MM.1S (cell line): ENCODE results near the gene LRRC49.

Experiments used
- DNase-seq: peaks from one replicate; pipeline ENCODE4 v3.0.0-alpha.2; 2015
- H2AFZ ChIP-seq: fragments of 300-600 bp; sonication (generic); 2 replicates; pipeline ENCODE4 v1.6.0; 2016; ENCODE audit warnings: antibody characterized with exemption, low read length
- H3F3A ChIP-seq: fragments of 300-600 bp; sonication (generic); 2 replicates; pipeline ENCODE4 v1.6.1; 2016; ENCODE audit warnings: mild to moderate bottlenecking, antibody characterized with exemption, low read length, moderate library complexity, mixed read lengths; ENCODE audit not compliant: insufficient read depth
- H3K27ac ChIP-seq: fragments of 300-600 bp; sonication (generic); 2 replicates; pipeline ENCODE4 v1.5.1; 2016; ENCODE audit warnings: mild to moderate bottlenecking, low read length
- H3K27me3 ChIP-seq: fragments of 300-600 bp; sonication (generic); replicated peaks from 2 replicates; pipeline ENCODE4 v1.6.0; 2016; ENCODE audit warnings: low read length; ENCODE audit not compliant: insufficient read depth
- H3K36me3 ChIP-seq: fragments of 300-600 bp; sonication (generic); replicated peaks from 2 replicates; pipeline ENCODE4 v1.6.1; 2016; ENCODE audit warnings: mild to moderate bottlenecking, low read length, mixed read lengths; ENCODE audit not compliant: insufficient read depth
- H3K4me1 ChIP-seq: fragments of 300-600 bp; sonication (generic); 2 replicates; pipeline ENCODE4 v1.6.1; 2016; ENCODE audit warnings: low read length, mixed read lengths
- H3K4me2 ChIP-seq: fragments of 300-600 bp; sonication (generic); 2 replicates; pipeline ENCODE4 v1.6.0; 2016; ENCODE audit warnings: low read depth, low read length
- H3K4me3 ChIP-seq: fragments of 300-600 bp; sonication (generic); 2 replicates; pipeline ENCODE4 v1.5.1; 2016; ENCODE audit warnings: low read length, mixed read lengths
- H3K79me2 ChIP-seq: fragments of 300-600 bp; sonication (generic); 2 replicates; pipeline ENCODE4 v1.6.1; 2016; ENCODE audit warnings: mixed run types, low read length, mixed read lengths
- H3K9ac ChIP-seq: fragments of 300-600 bp; sonication (generic); 2 replicates; pipeline ENCODE4 v1.6.1; 2016; ENCODE audit warnings: low read length, mixed read lengths
- H3K9me2 ChIP-seq: fragments of 300-600 bp; sonication (generic); replicated peaks from 2 replicates; pipeline ENCODE4 v1.6.1; 2016; ENCODE audit warnings: mild to moderate bottlenecking, low read length, mixed read lengths; ENCODE audit not compliant: insufficient read depth
- H3K9me3 ChIP-seq: fragments of 300-600 bp; sonication (generic); replicated peaks from 2 replicates; pipeline ENCODE4 v1.6.1; 2016; ENCODE audit warnings: mild to moderate bottlenecking, low read length, mixed read lengths; ENCODE audit not compliant: insufficient read depth
- H4K20me1 ChIP-seq: fragments of 300-600 bp; sonication (generic); 2 replicates; pipeline ENCODE4 v1.6.1; 2016; ENCODE audit warnings: mild to moderate bottlenecking, low read length, moderate library complexity, mixed read lengths; ENCODE audit not compliant: insufficient read depth
- CTCF ChIP-seq: fragments of 300-600 bp; sonication (generic); IDR thresholded peaks from 2 replicates; pipeline ENCODE4 v1.5.1; 2016; ENCODE audit warnings: antibody characterized with exemption, low read length, mixed read lengths
- EZH2 ChIP-seq: fragments of 300-600 bp; sonication (generic); optimal IDR thresholded peaks from 2 replicates; pipeline ENCODE3; 2017; ENCODE audit warnings: low read depth, mild to moderate bottlenecking, antibody characterized with exemption, low read length, mixed read lengths
- EZH2phosphoT487 ChIP-seq: fragments of 300-600 bp; sonication (generic); IDR thresholded peaks from 2 replicates; pipeline ENCODE4 v1.6.1; 2018; ENCODE audit warnings: antibody characterized with exemption, low read length

Gene LRRC49

GRCh38 chr15:71094137-71094536 lies 201.5 kb downstream of the LRRC49 start:
- Histone ChIP-seq H3K9me2 (no peaks in the 10 kb centered on the region), H3K27ac (no peak overlapping the region), H3K36me3 (no peaks in the 10 kb centered on the region), H3K27me3 (no peaks in the 10 kb centered on the region), H3K9ac (no peak overlapping the region), H3K4me3 (no peak overlapping the region), H3K9me3 (no peaks in the 10 kb centered on the region), H2AFZ (no peak overlapping the region), H3K79me2 (no peaks in the 10 kb centered on the region), H3K4me1 (no peaks in the 10 kb centered on the region), H4K20me1 (no peaks in the 10 kb centered on the region), H3K4me2 (no peak overlapping the region), H3F3A (no peaks in the 10 kb centered on the region)
- DNase-seq = no peak
- TF ChIP-seq CTCF = no peak
- TF ChIP-seq EZH2phosphoT487 = no peak
- TF ChIP-seq EZH2 = no peak

- Histone ChIP-seq H2AFZ (no peak overlapping the region), H3K27me3 (no peaks in the 10 kb centered on the region), H3K9ac (no peak overlapping the region), H3K4me1 (no peaks in the 10 kb centered on the region), H3K79me2 (no peaks in the 10 kb centered on the region), H3K4me2 (no peak overlapping the region), H4K20me1 (no peaks in the 10 kb centered on the region), H3F3A (no peaks in the 10 kb centered on the region), H3K4me3 (no peak overlapping the region), H3K9me2 (no peaks in the 10 kb centered on the region), H3K9me3 (no peaks in the 10 kb centered on the region), H3K36me3 (no peaks in the 10 kb centered on the region), H3K27ac (no peak overlapping the region)
- TF ChIP-seq EZH2phosphoT487 (no peak), EZH2 (no peak), CTCF (no peak)
- DNase-seq = no peak
These were observed 204.1 kb downstream of the LRRC49 start for GRCh38 chr15:71096676-71097075.

- Histone ChIP-seq H3K4me1 (peaks cover 3% of the 10 kb centered on the region; the same call in 1 of the 2 replicates), H3K4me3 (no peak overlapping the region), H3K4me2 (no peak overlapping the region), H3K9me2 (no peaks in the 10 kb centered on the region), H3K9me3 (no peaks in the 10 kb centered on the region), H2AFZ (no peak overlapping the region), H4K20me1 (no peaks in the 10 kb centered on the region), H3K36me3 (no peaks in the 10 kb centered on the region), H3K79me2 (no peaks in the 10 kb centered on the region), H3F3A (no peaks in the 10 kb centered on the region), H3K27me3 (no peaks in the 10 kb centered on the region), H3K9ac (no peak overlapping the region), H3K27ac (no peak overlapping the region)
- no peak for DNase-seq
- TF ChIP-seq EZH2phosphoT487 (no peak), CTCF (no peak), EZH2 (no peak)
These were observed 205.3 kb downstream of the LRRC49 start for GRCh38 chr15:71097890-71098289.
